Stimulated activated CD4-positive, alpha-beta T cell treated with anti-CD3 and anti-CD28 coated beads, Interleukin-2, amount 100 ng/mL, for 48 hours (primary cell): Measurements from ENCODE around the gene IL10RA.
A peak's percentile ranks its signal among the peaks of the same experiment; 100 is the strongest.
"Not testable (repeated sequence)": the region's sequence is repeated elsewhere in the genome, so short reads cannot be mapped to it uniquely, and the experiment has no call there.

Experiments used
- DNase-seq, 2 donors: peaks; one replicate each; pipeline ENCODE4 v3.0.0-alpha.2; 2020

IL10RA gene

DNA sequence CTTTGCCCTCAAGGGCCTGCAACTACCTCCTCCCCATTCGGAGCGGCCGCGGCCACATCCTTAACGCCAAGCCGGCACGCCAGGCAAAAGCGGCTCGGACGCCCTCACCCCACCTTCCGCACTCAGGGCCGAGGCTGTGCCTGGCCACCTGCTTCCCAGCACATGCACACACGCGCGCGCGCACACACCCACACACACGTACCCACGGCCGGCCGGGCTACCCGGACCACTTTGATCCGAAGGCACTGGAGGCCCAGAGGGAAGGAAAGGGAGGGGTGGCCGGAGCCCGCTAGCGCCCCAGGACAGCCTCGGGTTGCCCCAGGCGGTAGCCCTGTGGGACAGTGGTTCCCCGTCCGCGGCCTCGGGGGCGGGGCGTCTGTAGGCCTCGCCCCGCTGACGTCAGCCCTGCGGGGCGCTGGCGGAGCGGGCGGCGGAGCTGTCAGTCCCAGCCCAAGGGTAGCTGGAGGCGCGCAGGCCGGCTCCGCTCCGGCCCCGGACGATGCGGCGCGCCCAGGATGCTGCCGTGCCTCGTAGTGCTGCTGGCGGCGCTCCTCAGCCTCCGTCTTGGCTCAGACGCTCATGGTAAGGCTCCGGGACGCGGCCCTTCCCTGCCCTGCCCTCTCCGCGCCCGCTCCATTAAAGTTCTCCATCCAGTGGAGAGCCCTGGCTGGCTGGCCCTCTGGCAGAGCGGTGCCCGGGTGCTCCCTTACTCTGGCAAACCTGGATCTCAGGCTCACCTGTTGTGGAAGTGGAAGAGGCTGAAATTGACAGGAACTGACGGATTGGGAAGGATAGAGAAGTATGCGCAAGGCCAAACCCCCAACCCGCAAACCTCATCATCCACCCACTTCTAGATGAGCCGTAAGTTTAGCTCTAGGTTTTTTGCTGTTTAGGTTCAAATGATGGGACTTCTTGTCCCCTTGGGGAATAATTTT is at the start of gene IL10RA:
IL10RA (plus strand) TSS at position 442 of the 935 bp plus-strand sequence; CDS start at position 516, 74 bp downstream.
- peak; percentile 80 to 89 for DNase-seq

DNA sequence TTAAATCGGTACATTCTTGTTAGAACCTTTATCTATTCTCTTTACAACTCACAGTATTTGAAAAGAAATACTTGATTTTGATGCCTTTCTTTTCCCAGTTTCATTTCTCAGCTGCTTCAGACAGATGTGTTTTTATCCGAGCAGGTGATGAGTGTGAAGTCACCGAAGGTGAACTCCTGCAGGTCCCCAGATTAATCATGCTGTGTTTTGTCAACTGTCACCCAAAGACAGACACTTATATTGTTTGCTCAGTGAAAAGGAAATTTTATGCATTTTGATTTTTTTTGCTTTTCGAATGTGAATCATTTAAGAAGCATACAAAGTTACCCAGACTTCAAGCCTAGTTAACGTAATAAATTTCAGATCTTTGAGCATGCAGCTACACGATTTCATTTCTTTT is 49.2 kb upstream of the IL10RA start:
- DNase-seq = no peak

DNA sequence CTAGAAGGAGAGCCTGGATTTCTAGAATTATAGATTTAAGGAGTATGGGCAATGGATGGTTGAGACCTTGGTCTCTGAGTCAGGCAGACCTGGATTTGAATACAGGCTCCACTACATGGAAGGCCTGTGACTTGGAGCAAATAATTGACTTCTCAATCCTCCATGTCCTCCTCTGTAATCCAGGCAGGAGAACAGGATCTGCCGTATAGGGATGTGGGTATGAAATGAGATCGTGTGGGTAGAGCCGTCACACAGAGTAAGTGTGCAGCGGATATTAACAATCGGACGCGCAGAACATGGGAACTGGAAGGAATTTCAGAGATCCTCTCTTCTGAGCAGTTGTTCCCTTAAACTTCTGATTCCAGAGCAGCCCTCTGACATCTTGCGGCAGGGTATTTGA is 45.5 kb upstream of the IL10RA start:
- no peak for DNase-seq

DNA sequence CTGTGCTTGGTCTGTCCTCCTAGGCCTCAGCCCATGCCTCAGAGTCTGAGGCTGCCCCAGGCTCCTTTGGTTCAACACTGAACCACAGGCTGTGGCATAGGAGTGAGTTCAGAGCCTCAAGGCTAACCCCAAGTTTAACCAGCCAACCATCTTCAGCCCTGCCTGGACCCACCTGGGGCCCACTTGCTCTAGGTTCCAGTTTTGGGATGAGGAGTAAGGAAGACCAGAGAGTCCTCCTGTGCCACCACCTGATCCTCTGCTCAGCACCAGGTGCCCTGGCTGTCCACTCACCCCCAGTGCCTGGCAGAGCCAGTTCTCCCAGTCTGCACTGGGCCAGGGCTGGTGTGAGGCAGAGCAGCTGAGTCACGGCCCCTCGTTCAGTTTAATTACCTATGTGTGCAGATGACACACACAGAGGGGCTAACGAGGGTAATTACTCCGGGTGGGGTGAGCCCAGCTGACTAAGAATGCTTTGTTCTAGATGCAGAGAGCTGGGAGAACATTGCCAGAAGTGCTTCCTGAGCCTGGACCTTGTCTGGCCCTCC is 45.0 kb upstream of the IL10RA start:
- no peak for DNase-seq

DNA sequence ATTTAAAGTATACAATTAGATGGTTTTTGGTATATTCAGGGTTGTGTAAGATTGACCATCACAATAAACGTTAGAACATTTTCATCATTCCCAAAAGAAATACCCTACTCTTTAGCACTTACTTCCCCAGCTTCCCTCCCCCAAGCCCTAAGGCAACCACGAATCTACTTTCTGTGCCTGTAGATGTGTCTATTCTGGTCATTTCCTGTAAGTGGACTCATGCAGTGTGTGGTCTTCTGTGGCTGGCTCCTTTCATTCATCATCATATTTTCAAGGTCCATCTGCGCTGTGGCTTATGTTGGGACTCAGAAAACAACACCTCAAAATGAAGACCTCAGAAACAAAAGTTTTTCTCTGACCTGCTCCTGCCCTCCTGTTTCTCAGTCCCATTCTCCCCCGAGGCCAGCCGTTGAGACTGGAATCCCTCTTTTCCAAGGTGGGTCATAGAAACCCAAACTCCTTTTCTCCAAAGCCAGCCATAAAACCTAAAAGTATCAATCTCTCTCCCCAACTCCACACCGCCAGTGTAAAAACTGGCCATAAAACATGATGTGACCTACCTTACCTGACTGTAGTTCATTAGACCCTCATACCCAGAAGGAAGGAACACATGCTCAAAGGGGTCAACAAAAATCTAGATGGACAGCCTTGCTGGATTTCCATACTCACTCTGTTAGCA is 44.1 kb upstream of the IL10RA start:
- no peak for DNase-seq

DNA sequence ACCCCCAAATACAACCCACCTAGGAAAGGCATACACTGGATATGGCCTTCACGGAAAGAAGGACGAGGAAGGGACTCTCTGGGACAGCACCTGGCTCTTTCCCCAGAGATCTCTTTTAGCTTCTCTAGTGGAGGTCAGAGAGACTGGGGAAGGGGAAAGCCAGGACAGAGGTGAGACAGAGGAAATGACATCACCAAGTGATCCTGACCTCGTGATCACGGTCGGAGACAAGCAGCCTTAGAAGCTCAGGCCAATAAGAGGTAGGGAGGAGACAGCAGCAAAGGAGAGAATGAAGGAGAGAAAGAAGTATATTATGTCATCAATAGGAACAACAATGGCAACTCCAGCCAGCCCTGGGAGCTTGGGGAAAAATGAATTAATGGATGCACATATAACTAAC is 41.6 kb upstream of the IL10RA start:
- no peak for DNase-seq

DNA sequence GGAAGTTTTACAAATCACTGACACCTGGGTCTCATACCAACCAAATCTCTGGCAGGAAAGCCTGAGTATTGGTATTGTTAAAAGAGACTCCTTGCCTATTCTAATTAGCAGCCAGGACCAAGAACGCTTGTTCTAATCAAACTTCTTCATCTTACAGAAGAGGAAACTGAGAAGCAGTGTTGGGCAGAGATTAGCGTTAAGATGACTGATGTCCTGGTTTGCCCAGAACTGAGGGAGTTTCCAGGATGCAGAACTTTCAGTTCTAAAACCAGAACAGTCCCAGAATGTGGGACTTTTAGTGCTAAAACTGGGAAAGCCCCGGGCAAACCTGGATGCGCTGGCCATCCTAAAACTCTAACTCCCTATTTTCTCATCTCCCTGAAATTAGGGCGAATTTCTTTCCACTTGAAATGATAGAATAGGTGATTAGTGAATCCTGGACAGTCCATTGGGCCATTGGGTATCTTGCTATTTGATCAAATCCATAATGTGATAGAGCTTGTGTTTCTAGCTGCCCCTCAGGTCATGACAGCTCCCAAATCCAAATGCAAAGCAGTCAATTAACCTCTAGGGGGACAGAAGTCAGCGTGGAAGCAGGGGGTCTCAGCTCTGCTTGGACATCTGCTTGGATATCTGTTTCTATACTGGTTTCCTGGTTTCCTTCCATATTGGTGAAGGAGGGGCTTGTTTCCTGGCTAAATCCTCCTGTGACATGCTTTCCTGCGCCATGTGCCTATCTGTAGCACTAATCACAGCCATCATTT is 41.0 kb upstream of the IL10RA start:
- no peak for DNase-seq

DNA sequence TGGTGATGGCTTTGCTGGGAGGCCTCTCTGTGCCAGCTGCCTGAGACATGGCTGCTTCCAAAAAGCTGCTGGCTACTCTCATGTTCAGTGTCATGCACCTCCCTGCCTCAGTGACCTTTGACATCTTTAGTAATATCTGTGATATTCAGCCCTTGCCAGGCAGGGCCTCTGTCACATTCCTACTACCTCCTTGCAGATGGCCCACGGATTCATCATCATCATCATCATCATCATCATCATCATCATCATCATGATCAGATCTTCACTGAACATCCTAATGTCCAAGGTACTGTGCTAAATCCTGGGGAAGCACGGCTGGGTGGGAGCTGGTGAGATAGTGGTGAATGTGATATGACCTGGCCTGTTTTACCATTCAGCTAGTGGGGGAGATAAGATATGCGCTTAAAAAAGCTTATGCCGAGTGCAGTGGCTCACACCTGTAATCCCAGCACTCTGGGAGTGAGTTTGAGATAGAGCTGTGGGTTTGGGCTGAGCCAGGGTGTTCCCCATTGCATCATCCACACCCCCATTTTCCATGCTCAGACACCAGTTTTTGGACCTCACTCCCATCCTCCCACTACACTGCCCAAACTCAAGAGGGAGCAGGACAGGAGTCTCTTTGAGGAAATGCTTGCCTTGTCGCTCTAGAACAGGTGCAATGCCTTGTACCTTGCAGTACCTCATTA is 39.9 kb upstream of the IL10RA start:
- DNase-seq = no peak

DNA sequence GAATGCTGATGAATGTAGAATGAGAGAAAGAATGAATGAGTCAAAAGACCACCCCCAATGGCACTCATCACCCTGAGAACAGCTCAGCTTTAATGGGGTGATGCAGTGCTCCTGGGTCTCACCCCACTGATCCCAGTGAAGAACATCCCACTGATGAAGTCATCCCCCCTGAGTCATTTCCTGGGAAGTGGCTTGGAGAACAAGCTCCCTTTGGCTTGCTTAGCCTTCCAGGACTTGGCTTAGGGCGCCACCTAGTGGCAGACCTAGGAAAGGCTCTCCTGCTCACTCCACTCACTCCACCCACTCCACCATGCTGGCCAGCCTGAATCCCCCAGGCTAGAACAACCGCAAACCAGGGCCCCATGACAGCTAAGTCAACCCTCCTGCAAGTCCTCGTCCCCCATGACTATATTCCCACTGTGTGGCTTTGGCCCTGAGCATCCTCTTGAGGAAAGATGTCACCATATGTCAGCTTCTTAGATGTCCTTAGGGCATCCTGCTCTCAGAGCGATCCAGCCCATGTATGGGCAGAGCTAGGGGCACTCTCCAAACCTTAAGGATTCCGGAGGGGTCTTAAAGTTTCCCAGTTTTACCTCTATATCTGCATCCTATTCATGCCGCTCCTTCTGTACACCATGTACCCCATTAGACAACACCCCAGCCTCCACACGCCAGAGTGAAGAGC is 39.2 kb upstream of the IL10RA start:
- peak; percentile 85 to 92 for DNase-seq

DNA sequence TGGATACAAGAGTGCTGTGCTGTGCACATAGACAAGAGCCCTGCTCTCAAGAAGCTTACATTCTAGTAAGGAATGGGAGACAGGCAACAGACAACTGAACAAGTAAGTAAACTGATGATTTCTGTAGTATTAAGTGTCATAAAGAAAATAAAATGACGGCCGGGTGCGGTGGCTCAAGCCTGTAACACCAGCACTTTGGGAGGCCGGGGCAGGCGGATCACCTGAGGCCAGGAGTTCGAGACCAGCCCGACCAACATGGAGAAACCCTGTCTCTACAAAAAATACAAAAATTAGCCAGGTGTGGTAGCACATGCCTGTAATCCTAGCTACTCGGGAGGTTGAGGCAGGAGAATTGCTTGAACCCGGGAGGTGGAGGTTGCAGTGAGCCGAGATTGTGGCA is 38.4 kb upstream of the IL10RA start:
- DNase-seq = not testable (repeated sequence)

DNA sequence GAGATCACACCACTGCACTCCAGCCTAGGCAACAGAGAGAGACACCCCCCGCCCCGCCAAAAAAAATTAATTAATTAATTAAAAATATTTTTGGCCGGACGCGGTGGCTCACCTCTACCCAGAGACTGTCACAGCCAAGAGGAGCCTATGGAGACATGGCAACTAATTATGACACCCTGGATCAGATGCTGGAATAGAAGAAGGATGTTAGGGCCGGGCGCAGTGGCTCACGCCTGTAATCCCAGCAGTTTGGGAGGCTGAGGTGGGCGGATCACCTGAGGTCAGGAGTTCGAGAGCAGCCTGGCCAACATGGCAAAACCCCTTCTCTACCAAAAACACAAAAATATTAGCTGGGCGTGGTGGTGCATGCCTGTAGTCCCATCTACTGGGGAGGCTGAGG is 37.7 kb upstream of the IL10RA start:
- DNase-seq = not testable (repeated sequence)

DNA sequence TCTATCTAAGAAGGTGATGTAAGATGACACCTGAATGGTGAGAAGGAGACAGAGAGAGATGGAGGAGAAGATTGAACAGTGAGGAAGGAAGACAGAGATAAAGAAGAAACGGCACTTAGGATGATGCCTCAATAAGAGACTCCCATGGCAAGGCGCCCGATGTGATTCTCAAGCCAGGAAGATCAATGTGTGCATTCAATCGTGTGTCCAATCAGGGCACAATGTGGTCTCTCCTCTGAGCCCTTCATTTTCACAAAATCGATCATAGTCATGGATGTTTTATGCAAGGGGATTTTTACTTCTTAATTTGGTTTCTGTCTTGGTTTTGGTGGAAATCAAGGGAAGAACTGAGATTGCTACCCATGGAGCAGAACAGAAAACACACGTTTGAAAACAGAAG is 37.1 kb upstream of the IL10RA start:
- DNase-seq = no peak

DNA sequence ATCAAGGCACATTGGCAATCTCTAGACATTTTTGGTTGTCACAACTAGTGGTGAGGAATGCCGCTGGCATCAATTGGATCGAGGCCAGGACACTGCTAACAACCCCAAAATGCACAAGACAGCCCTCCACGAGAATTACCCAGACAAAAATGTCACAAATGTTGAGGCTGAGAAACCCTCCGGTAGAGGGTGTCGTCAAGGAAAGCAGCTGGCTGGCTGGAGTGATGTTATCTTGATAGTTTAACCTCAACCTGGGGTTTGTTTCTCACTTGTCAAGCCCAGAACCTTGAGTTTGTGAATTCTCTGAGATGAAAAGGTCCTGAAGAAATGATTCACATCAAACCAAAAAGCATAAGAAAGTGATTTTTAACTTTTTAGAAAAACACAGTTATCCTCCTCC is 35.9 kb upstream of the IL10RA start:
- no peak for DNase-seq

DNA sequence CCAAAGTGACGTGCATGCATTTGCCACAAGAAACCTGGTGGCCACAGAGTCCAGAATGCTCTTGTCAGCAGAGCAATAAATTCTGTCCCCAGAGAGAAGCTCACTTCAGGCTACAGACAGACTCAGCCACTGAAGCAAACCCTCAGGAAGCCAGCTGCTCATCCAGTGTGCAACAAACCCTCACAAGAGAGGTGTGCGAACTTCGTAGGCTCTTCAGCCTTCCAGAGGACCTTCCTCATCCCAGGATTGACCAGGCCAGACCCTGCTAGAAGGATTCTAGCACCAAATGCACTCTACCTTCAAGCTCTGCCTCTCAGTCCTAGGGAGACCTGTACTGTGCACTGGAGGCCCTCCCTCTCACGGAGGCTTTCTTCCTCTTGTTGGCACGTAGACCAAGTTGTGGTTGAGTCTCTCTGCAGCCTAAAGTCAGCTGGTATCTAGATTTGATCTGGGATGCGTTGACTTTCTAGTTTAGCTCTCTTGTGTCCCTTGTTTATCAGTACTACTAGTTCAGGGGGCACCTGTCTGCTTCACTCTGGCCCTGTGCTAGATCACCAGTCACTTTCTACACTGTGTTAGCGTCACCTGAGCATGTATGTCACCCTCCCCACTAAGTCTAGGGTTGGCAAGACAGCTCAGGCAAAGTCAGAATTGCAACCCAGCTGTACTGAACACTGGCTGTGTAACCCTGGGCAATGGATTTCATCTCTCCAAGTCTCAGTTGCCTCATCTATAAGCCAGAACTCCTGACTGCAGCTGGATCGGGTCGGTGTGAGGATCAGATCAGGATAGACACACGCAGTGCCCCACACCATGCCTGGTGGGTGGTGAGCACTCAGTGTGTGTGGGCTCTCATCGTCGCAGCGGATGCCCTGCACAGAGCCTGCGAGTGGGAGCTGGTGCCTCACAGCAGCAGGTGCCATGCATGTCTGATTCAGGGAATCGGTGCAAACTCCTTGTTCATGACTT is 34.9 kb upstream of the IL10RA start:
- no peak for DNase-seq

DNA sequence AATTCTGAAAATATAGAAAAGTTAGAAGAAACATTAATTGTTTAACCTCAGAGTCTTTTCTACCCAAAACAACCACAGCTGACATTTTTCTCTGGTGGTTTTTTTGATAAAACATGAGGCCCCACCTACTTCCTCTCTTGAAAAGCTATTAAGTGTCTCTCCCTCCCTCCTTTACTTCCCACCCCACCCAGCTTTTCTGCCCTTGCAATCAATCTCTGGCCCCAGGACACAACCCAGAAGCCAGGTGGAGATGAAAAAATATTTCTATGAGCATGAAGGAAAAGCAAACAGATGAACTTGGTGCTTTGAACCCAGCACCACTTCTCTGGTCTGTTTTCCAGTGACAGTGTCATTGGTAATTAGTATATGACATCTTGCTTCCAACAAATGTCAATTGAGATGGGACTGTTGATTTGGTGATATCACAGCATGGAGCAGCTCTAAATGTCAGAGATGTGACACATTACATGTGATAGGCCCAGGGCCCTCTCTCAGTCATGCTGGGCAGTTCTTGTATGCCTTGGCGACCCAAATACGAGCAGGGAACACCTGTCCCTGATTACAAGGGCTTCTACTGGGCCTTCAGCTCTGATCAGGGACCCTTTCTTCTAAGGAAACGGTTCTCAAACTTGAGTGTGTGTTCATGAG is 33.0 kb upstream of the IL10RA start:
- DNase-seq = no peak

DNA sequence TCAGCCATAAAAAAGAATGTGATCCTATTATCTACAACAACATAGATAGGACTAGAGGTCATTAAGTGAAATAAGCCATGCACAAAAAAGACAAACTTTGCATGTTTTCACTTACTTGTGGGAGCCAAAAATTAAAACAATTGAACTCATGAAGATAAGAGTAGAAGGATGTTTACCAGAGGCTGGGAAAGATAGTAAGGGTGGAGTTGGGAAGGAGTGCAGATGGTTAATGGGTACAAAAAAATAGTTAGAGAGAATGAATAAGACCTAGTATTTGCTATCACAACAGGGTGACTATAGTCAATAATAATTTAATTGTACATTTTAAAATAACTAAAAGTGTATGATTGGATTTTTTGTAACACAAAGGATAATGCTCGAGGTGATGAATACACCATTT is 27.2 kb upstream of the IL10RA start:
- DNase-seq = no peak

DNA sequence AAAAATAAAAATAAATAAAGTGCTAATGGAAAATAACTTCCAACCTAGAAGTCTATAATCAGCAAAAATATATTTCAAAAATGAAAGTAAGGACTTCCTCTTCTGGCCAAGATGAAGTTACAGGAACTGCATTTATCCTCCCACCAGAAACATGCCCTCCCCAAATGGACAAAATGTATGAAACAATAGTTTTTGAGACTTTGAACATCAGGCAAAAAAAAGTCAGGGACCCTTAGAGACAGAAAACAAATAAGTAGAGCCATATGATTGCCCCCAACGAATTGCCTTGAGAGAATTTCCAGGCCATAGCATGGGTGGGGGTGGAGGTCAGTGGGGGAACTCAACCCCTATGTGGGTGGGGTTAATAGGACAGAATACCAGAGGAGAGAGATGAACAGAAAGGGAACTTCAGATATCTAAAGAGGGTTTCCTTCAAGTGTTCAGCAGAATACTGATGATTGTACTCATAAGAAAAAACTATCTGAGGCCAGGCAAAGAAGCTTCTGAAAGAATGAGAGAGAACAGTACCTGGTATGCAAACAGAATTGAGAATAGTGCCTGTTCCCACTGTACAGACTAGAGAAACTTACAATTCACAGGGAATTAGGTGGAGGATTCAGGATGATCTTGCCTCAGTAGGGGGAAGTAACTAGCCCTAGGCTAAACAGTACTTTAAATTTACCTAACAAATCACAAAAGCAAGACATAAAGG is 26.6 kb upstream of the IL10RA start:
- no peak for DNase-seq

DNA sequence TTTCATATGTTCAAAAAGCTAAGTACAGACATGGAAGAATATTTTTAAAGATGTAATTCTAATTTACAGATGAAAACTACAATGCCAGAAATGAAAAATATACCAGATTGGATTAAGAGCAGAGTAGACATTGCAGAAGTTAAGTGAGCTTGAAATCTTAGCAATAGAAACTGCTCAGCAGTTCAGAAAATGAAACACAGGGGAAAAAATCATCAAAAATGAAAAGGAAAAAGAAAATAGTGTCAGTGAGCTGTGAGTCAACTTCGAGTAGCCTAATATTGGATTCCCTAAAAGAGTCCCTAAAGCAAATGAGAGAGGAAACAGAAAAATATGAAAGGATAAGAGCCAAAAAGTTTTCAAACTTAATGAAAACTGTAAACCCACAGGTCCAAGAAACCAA is 25.8 kb upstream of the IL10RA start:
- DNase-seq = no peak

DNA sequence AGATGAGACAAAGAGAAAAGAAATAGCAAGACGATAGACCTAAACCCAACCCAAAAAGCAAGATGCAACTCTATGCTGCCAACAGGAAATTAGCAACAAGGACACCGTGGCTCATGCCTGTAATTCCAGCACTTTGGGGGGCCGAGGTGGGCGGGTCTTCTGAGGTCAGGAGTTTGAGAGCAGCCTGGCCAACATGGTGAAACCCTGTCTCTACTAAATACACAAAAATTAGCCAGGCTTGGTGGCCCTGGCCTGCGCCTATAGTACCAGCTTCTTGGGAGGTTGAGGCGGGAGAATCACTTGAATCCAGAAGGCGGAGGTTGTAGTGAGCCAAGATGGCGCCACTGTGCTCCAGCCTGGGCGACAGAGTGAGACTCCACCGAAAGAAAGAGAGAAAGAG is 24.3 kb upstream of the IL10RA start:
- no peak for DNase-seq

DNA sequence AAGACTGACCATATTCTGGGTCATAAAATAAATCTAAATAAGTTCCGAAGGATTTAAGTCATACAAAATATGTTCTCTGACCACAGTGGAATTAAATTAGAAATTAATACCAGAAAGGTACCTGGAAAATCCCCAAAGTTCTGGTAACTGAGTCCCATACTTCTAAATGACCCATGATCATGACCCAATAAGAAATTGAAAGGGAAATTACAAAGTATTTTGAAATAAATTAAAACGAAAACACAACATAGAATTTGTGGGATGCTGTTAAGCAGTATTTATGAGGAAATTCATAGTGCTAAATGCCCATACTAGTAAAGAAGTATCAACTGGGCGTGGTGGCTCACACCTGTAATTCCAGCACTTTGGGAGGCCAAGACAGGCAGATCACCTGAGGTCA is 23.4 kb upstream of the IL10RA start:
- DNase-seq = no peak
